DND-41 (cell line): ENCODE measurements around the gene CDK19.

ENCODE experiments used
- CTCF ChIP-seq: IDR thresholded peaks from 2 replicates; pipeline ENCODE4 v1.5.1; 2012; ENCODE audit warnings: borderline replicate concordance, low read length, moderate library complexity, mild to moderate bottlenecking; ENCODE audit not compliant: poor library complexity, severe bottlenecking; ENCODE audit errors: extremely low read depth
- EZH2 ChIP-seq: IDR thresholded peaks from 3 replicates; pipeline ENCODE4 v1.6.1; 2012; ENCODE audit warnings: borderline replicate concordance, low read depth, mild to moderate bottlenecking, moderate library complexity, low read length, inconsistent platforms; ENCODE audit not compliant: severe bottlenecking

- TF ChIP-seq CTCF (no peak), EZH2 (no peak)
These were observed 178.5 kb downstream of the CDK19 start for GRCh38 chr6:110636781-110637180.
